Urothelium cell line (cell line): ENCODE data around the gene TUBGCP5.
"Not testable (repeated sequence)": the region's sequence is repeated elsewhere in the genome, so short reads cannot be mapped to it uniquely, and the experiment has no call there.

Experiments used
- DNase-seq: peaks from one replicate; pipeline ENCODE4 v3.0.0; 2011; ENCODE audit warnings: low spot score, mixed read lengths
- FAIRE-seq: peaks from 2 replicates; lab custom pipeline; 2011; peaks lifted over from hg19 to GRCh38; lab: Jason Lieb, UNC

Gene TUBGCP5

GRCh38 chr15:23039143-23039916 is at the start of gene TUBGCP5:
Gene TUBGCP5, minus strand, starts transcription at chr15:23039569. Its CDS starts 26 bp downstream, at chr15:23039543.
- FAIRE-seq (no peak), DNase-seq (peak; percentile 98)

GRCh38 chr15:23083115-23083514 is 43.7 kb upstream of the TUBGCP5 start:
- FAIRE-seq, result no peak

GRCh38 chr15:23081996-23082737 is 42.8 kb upstream of the TUBGCP5 start:
- DNase-seq, FAIRE-seq: not testable (repeated sequence)

More at GRCh38 chr15:23083115-23083514, 43.7 kb upstream of the TUBGCP5 start:
- no peak for DNase-seq

- DNase-seq (no peak), FAIRE-seq (no peak)
Measured at GRCh38 chr15:23081271-23081670, 41.9 kb upstream of the TUBGCP5 start.

- no peak for DNase-seq
- FAIRE-seq, result no peak
Measured at GRCh38 chr15:23079766-23080165, 40.4 kb upstream of the TUBGCP5 start.

GRCh38 chr15:23075927-23076326 is 36.6 kb upstream of the TUBGCP5 start:
- DNase-seq (no peak), FAIRE-seq (no peak)

GRCh38 chr15:23074684-23075083 is 35.3 kb upstream of the TUBGCP5 start:
- FAIRE-seq (no peak), DNase-seq (no peak)

- DNase-seq (peak; percentile 54), FAIRE-seq (no peak)
Measured at GRCh38 chr15:23073890-23074646, 34.7 kb upstream of the TUBGCP5 start.

- DNase-seq, result no peak
- FAIRE-seq, result no peak
Measured at GRCh38 chr15:23072633-23073032, 33.3 kb upstream of the TUBGCP5 start.

GRCh38 chr15:23069496-23070166 is 30.3 kb upstream of the TUBGCP5 start:
- DNase-seq (peak; percentile 53), FAIRE-seq (no peak)

GRCh38 chr15:23067416-23067815 is 28.0 kb upstream of the TUBGCP5 start:
- FAIRE-seq (no peak), DNase-seq (no peak)

- DNase-seq (no peak), FAIRE-seq (no peak)
Measured at GRCh38 chr15:23065836-23066235, 26.5 kb upstream of the TUBGCP5 start.

- no peak for DNase-seq
- FAIRE-seq, result no peak
Measured at GRCh38 chr15:23064156-23064555, 24.8 kb upstream of the TUBGCP5 start.

- DNase-seq (no peak), FAIRE-seq (no peak)
Measured at GRCh38 chr15:23057707-23058106, 18.3 kb upstream of the TUBGCP5 start.

- FAIRE-seq (no peak), DNase-seq (no peak)
Measured at GRCh38 chr15:23055316-23055715, 15.9 kb upstream of the TUBGCP5 start.

GRCh38 chr15:23052522-23052921 is 13.2 kb upstream of the TUBGCP5 start:
- DNase-seq (no peak), FAIRE-seq (no peak)

GRCh38 chr15:23050708-23051107 is 11.3 kb upstream of the TUBGCP5 start:
- DNase-seq (no peak), FAIRE-seq (no peak)

GRCh38 chr15:23049984-23050628 is 10.7 kb upstream of the TUBGCP5 start:
- DNase-seq (no peak), FAIRE-seq (no peak)

GRCh38 chr15:23048572-23049282 is 9.4 kb upstream of the TUBGCP5 start:
- not testable (repeated sequence) for DNase-seq, FAIRE-seq

GRCh38 chr15:23043987-23044386 is 4.6 kb upstream of the TUBGCP5 start:
- not testable (repeated sequence) for FAIRE-seq, DNase-seq
